GM18498 (cell line): Measurements from ENCODE around the gene SOS1.
"Not testable (repeated sequence)": the region's sequence is repeated elsewhere in the genome, so short reads cannot be mapped to it uniquely, and the experiment has no call there.

Experiments
- ATAC-seq: cut with Tn5 transposase; IDR thresholded peaks from one replicate; pipeline ENCODE4 v1.9.1; 2021; ENCODE audit warnings: mild to moderate bottlenecking, moderate library complexity; ENCODE audit not compliant: unreplicated experiment

Gene SOS1

GRCh38 chr2:38936516-38936915 lies 184.3 kb downstream of the SOS1 start:
- ATAC-seq = not testable (repeated sequence)

- ATAC-seq = no peak
Measured at GRCh38 chr2:38935568-38936172, 185.2 kb downstream of the SOS1 start.

- no peak for ATAC-seq
Measured at GRCh38 chr2:38934742-38935141, 186.1 kb downstream of the SOS1 start.

GRCh38 chr2:38933653-38934052 lies 187.2 kb downstream of the SOS1 start:
- no peak for ATAC-seq

- ATAC-seq = no peak
Measured at GRCh38 chr2:38932586-38932985, 188.3 kb downstream of the SOS1 start.
